GM19438 (cell line): ENCODE measurements around the gene FADS6.

Experiments
- ATAC-seq: cut with Tn5 transposase; IDR thresholded peaks from one replicate; pipeline ENCODE4 v1.9.1; 2021; ENCODE audit warnings: low read depth; ENCODE audit not compliant: unreplicated experiment

FADS6 gene

DNA sequence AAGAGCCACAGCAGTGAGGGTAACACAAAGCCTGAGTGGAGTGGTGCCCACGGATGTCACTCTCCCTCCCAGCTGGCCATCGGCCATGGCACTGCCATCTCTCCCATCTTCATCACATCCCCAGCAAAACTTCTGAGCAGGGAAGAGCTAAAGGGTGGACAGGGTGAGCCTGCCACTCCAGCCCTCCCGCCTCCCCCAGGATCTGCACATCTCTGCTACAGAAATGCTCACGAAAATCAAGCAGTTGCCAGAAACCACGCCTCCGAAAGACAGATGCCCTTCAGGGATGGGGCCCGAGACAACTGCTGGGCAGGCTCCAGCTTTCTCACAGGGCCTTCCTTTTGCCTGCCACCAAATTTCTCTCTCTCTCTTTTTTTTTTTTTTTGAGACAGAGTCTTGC lies 37.3 kb downstream of the FADS6 start:
- ATAC-seq, result no peak

DNA sequence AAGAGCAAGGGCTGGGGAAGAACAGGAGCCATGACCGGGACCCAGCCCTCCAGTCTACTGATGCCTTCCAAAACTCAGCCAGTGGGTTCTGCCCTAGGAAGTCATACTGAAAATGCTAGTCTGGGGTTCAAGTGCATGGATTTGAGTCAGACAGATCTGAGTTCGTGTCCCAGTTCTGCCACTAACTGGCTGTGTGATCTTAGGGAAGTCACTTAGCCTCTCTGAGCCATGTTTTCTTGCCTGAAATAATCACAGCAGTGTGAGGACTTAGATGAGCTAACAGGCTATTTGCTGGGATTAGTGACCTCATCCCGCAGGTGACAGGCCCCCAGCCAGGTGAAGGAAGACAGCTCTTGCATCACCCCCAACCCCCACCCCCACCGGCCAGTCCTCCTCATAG lies 38.1 kb downstream of the FADS6 start:
- ATAC-seq, result no peak

DNA sequence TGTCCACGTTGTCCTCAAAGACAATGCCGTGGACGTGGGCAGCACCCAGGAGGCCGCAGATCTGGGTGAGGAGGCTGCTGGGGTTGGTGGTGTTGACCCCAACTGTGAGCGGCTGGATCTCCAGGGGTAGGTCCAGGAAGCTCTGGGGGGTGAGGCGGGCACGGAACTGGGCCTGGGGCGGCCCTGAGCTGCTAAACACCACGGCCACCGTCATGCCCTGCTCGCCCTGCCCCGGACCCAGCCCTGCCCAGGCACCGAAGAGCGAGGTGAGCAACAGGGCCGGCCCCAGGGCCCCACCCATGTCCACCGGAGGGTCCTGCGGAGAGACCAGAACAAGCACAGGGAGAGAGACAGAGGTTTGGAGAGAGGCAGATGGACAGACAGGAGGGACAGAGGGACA lies 38.6 kb downstream of the FADS6 start:
- no peak for ATAC-seq

DNA sequence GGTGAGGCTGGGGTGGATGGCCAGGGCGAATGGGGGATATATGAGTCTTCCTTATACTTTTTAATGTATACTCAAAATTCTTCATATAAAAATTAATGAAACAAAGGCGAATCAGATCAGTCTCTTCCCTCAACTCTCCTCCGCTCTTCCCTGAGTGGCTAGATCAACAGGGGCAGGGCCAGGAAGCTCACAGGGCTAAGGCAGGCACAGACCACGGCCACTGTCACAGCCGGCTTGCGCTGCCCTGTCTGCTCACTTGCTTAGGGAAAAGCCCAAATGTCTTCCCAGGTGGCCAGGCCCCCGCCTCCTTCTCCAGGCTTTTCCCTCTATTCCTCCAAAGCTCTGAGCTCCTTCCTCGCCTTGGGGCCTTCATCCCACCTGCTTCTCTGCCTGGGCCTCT lies 39.8 kb downstream of the FADS6 start:
- no peak for ATAC-seq

DNA sequence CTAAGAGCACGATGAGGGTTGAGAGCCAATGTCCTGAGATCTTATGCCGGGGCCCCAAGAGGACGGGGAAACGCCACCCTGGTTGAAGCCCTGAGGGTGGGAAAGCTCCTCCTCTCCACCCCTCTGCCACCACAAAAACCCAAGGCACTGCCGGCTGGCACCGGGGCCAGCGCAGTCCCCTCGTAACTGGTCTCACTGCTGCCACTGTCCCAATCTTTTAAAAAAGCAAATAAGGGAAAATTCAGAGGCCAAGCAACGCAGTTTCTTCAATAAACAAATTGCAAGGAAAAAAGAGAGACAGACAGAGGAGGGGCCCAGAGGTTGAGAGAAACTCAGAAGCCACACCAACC lies 40.4 kb downstream of the FADS6 start:
- ATAC-seq, result no peak

DNA sequence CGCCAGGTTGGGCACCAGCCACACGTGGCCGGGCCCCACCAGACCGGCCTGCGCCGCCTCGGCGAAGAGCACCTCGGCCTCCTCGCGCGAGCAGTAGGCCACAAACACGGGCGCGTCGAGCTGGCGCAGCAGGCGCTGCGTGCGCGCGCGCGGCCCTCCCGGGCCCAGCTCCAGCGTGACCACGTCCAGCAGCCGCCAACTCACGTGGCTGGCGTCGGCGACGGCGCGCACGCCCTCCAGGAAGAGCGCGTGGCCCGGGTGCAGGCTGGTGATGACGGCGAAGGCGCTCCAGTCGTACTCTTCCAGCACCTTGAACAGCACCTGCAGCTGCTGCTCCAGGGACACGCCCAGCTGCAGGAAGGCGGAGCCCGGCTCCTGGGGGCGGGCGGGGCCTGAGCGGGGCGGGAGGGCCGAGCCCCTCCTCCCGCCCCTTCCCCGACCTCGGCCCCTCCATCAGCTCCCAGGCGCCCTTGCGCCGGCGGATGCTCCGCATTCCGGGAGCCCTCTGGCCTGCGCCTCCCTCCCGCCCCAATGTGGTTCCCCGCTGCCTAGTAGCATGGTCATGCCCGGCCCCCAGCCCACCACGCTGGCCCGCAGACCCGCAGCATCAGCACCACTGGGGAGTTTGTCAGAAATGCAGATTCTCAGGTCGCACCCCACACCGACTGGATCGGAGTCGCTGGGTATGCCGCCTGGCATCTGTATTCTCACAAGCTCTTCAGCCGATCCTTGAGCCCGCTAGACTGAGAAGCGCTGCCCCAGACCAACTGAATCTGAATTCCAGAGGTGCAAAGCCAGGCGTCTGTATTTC lies 41.0 kb downstream of the FADS6 start:
- ATAC-seq, result no peak

DNA sequence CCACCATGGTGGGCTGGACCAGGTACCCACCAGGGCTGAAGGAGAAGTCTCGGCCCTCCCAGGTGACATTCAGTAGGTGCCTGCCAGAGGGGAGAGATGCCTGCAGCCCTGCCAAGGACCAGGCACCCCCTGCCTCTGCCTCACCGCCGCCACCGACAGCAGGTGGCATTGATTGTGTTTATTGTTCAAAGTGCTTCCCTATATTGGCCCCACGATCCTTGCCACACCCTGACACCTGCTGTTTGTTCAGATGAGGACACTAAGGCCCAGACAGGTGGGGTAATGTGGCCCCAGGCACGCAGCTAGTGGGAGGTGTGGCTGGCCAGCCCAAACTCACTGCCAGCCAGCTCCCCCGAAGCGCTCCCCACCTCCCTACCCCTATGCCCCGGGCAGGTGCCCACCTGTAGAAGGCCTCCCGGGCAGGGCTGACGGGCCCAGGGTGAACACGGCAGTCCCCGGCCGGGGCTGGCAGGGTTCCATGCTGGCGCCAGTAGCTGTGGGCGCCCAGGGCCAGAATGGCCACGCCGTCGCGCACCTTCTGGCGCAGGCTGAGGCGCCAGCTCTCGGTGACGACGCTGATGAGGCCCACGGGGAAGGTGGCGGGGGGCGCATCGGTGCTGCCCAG lies 41.7 kb downstream of the FADS6 start:
- no peak for ATAC-seq

DNA sequence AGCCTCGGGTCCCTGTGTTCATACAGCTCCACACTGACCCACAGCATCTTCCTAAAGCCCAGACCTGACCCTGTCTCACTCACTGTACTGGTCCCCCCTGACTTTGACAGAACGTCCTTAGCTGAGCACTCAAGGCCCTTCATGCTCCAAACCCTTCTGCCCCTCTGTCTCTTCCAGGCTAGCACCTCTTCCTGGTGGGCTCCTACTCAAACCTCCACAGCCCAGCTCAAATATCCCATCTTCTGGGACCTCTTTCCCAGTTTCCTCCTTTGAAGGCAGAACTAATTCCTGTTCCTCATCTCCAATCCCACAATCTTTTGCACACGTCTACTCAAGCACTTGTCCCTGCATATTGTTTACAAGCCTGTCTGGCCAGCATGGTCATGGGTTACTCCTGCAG lies 42.5 kb downstream of the FADS6 start:
- ATAC-seq, result no peak

DNA sequence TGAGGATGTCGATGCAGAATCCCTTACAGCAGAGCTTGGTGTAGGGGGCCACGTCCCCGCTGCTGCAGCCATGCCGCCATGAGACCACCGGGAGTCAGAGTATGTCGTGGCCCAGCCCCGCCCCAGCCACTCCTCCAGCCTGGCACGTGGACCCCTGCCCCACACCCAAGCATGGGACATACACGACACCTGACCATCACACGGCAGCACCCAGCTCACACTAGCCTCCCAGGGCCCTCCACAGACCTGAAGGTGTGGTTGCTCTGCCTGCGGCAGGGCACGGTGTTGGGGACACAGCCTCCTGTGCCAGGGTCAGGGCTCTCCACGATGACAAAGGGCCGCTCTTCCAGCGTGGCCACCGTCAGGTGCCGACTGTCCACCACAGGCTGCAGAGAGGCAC lies 43.1 kb downstream of the FADS6 start:
- no peak for ATAC-seq

DNA sequence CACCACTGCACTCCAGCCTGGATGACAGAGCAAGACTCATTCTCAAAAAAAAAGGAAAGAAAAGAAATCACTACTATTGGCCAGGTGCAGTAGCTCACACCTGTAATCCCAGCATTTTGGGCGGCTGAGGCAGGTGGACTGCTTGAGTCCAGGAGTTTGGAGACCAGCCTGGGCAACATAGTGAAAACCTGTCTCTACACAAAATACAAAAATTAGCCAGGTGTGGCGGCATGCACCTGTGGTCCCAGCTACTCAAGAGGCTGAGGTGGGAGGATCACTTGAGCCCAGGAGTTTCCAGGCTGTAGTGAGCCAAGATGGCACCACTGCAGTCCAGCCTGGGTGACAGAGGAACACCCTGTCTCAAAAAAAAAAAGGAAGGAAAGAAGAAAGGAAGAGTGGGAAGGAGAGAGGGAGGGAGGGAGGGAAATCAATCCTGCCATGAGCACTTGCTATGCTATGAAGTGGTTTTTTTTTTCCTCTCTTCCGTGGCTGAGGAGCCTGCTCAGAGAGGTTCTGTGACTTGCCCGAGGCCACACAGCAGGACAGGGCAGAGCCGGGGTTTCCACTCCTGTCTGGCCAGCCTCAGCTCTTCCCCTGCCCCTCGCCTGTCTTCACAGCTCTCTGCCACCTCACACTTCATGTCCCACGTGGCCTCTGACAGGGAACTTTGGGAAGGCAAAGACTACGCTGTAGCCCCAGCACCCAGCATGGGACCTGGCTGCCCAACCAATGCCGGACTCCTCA lies 44.6 kb downstream of the FADS6 start:
- ATAC-seq, result no peak

DNA sequence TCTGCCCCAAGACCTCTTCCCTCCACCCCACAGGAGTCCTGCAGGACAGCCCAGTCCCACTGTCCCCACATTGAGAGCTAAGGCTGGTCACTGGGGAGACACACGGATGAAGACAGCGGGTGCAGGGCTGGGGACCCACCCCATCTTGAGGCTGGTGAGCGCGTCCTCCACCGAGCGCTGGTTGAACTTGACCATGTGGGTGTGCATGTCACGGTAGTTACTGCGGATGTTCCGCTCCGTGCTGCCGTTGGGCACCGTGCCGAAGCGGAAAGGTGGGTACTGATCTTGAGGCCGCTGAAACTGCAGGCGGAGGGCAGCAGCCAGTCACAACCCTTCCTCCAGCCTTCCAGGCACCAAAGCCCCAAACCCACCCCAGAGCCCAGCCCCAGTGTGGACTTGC lies 46.8 kb downstream of the FADS6 start:
- ATAC-seq, result no peak

DNA sequence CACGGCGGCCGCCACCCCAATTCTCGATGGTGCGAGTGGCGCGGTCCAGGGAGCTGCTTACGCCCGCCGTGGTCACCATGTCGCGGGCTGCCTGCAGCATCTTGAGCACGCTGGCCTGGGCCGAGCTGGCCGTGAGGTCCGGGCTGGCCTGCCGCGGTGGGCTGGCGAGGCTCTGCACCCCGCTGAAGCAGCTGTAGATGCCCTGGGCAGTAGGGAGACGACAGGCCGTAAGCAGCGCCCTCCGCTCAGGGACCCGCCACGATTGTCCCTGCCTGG lies 50.1 kb downstream of the FADS6 start:
- no peak for ATAC-seq

DNA sequence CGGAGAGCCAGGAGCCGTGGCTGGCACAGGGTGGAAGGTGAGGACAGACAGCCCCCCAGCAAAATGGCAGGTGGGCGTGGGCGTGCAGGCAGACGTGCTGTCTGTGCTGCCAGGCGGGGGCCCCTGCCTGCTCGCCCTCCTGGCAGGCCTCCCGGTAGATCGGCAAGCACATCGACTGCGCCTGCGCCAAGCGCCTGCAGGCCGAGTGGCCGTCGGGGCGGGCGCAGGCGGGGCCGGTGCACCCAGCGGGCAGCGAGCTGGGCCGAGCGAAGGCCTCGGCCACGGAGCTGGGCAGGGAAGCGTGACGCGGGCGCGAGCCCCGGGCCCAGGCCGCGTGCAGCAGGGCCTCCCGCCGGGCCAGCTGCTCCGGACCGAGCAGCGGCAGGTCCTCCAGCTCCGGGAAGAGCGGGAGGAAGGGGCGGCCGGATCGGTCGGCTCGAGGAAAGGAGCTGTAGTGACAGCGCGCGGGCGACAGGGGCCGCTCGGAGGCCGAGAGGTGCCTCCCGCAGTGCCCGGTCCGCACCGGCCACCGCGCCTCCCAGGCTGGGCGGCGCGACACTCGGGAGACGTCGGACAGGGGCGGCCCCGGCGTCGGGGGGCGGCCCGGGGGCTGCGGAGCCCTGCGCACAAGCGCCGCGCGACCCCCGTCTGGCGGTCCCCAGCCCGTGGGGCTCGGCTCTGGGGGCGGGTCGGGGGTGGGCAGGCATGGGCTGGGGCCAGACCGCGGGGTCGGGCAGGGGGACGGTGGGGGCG lies 50.7 kb downstream of the FADS6 start:
- ATAC-seq, result no peak

DNA sequence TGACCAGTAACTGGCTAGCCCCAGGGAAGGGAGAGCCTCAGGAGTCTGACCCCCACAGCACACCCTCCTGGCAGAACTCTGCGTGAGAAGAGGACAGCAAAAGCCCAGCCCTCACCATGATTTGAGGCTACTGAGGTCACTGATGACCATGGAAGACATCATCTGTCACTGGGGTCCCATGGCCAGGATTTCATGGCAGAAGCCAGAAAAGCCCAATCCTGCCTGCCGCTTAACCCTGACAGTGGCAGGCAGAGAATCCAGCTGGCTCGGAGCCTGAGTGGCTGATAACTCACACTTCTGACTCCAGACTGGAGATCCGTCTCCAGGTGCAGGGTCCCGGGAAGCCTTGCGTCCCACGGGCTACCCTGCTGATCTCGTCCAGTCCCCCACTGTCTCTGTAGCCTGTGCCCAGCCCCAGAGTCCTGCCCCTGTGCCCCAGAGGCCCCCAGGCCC lies 51.3 kb downstream of the FADS6 start:
- ATAC-seq, result no peak

DNA sequence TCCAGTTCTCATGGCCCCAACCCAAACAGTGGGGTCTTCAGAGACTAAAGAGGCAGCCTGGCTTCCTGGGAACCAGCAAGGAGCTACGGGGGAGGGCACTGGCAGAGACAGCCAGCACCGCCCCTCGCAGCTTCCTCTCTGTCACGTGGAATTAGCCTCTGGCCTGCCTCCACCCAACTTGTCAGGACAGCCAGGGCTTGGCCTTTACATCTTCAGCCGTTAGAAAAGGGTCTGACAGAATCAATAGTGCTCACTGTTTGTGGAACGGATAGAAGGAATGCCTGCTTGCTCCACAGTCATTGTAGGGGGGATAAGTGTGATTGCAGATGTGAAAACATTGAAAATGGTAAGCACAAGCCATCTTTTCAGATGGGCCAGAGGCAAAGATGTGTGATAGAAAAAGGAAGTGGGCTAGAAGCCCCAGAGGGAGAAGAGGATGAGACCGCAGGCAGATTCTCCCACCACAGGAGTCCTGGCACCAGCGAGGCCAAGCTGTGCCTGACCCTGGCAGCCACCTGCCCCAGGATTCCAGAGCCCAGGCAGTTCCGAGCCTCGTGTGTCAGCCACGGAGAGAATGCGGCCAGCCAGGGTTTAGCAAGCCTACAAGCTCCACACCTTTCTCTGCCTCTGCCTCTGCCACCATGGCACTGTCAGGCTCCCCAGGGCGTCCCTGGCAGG lies 52.3 kb downstream of the FADS6 start:
- no peak for ATAC-seq

DNA sequence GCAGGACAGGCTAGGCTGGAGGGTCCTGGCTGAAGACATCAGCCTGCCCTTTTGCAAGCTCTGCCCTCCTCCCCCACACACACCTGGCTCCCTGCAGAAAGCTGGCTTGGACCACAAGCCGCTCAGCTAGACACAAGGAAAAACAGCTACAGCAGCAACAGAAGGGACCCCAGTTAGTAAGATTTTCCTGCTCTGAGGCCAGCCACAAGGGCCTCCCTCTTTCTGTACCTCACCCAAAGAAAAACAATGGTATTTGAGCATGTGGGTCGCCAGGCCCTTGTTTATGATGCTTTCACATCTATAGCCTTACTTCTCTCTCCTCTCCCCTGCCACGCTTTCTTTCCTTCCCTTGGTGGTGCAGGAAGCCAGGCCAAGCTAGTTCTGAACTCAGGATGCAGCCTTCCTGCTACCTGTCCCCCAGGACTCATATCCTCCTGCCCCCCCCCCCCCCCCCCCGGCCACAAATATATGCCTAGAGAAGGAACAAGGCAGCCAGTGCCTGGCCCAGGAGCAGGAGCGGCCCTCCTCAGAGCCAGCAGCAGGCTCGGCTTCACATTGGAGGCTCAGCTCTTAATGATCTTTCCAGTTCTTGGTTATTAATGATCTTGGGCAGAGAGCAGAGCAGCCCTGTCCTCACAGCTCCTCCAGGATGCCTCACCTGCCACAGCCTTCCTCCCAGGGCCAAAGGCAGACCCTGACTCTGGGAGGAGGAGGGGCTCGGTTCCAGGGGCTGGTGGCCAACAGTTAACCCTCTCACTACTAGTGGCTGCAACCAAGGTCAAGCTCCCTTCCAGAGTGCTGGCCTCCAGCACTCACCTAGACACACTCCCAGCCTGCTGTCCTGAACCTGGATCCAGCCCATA lies 53.2 kb downstream of the FADS6 start:
- ATAC-seq, result no peak

DNA sequence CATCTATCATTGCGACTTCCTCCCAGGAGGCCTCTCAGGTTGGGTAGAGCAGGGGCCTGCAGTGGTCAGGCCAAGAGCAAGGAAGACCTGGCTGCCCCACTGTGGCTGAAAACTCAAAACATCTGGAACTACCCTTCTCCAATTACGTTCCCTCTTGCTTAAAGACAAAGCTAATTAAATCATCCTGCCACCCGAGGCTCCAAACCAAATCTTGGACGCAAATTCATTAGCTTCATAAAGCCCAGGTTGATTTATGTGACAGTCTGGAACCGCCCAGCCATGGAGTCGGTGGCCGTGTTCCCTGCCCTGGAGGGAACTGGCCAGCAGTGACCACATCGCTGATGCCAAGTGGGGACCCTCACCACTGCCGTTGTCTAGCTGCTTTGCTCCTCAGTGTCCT lies 55.2 kb downstream of the FADS6 start:
- no peak for ATAC-seq

DNA sequence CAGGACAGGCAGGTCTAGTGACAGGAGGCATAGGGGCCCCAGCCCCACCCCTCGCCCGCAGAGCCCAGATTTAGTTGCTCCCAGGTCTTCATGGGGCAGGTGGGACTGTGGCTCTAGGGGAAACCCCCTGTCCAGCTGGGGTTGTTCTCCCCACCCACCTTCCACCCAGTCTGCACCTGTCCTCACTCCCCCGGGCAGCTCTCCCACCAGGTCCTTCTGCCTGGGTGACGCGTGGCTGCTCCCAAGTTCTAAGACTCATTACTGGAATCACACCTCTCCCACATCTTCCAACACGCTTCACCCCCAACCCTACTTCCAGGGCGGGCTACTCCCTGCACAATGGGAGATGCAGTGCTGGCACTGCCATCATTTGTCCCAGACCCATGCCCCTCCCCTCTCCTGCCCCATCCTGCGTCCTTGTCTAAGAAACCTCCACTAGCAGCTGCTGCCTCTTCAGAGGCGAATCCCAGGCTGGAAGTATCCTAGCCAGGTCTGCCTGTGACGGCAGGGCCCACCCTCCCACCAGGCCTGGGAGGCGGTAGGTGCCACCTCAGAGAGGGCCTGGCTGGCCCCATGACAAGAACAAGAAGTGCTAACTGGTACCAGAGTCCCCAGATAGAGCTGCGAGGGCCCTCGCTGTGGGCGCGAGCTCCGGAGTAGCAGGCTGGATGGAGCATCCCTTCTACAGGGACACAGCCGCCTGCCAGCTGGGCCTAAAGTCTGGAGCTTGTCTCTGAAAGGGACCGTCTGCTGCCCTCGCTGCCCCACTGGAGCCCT lies 56.6 kb downstream of the FADS6 start:
- ATAC-seq, result no peak

DNA sequence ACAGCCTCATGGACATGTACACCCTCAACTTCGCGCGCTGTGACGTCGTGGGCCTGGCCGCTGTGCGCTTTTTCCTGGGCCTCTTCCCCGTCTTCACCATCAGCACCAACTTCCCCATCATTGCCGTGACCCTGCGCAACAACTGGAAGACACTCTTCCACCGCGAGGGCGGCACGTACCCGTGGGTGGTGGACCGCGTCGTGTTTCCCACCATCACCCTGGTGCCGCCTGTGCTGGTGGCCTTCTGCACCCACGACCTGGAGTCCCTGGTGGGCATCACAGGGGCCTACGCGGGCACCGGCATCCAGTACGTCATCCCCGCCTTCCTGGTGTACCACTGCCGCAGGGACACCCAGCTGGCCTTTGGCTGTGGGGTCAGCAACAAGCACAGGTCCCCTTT lies 57.2 kb downstream of the FADS6 start:
- ATAC-seq, result no peak
